Fibroblast of lung (primary cell): ENCODE measurements around the gene ACRBP. TPM values are rescaled to one million over a fixed set of nuclear protein-coding genes. Genes with fewer than 3 reads are reported as not detected.

Experiments used
- DNase-seq, 2 donors: peaks; one replicate each; pipeline versions ENCODE4 v3.0.0 to v3.0.0-alpha.2; 2010; ENCODE audit warnings: low read depth in 2 of 2
- H2AFZ ChIP-seq: 2 replicates; pipeline ENCODE4 v1.5.1; 2012; ENCODE audit warnings: low read length, control low read depth, inconsistent platforms
- H3K27ac ChIP-seq: 2 replicates; pipeline ENCODE4 v1.5.1; 2011; ENCODE audit warnings: low read length, control low read depth; ENCODE audit not compliant: insufficient read depth
- H3K27me3 ChIP-seq: 2 replicates; pipeline ENCODE4 v1.5.1; 2011; ENCODE audit warnings: mild to moderate bottlenecking, low read length; ENCODE audit not compliant: control insufficient read depth, insufficient read depth
- H3K36me3 ChIP-seq: 2 replicates; pipeline ENCODE4 v1.5.1; 2011; ENCODE audit warnings: low read length; ENCODE audit not compliant: control insufficient read depth, insufficient read depth
- H3K4me1 ChIP-seq: 2 replicates; pipeline ENCODE4 v1.5.1; 2011; ENCODE audit warnings: low read length; ENCODE audit not compliant: control insufficient read depth, insufficient read depth; ENCODE audit errors: extremely low read depth
- H3K4me2 ChIP-seq: 2 replicates; pipeline ENCODE4 v1.5.1; 2011; ENCODE audit warnings: low read length, control low read depth; ENCODE audit not compliant: insufficient read depth; ENCODE audit errors: extremely low read depth
- H3K4me3 ChIP-seq, 4 experiments: fragments of 200-600 bp in 1 of 4; sonication (generic) in 1 of 4; replicated peaks in 1 of 4; 2 replicates each; pipeline ENCODE4 v1.5.1; 2011 to 2016; ENCODE audit warnings: low read length in 4 of 4, low read depth in 3 of 4, mild to moderate bottlenecking in 3 of 4, control low read depth in 2 of 4, inconsistent platforms in 1 of 4, mixed read lengths in 1 of 4; ENCODE audit not compliant: insufficient read depth in 1 of 4; ENCODE audit errors: control extremely low read depth in 1 of 4
- H3K79me2 ChIP-seq: 2 replicates; pipeline ENCODE4 v1.5.1; 2012; ENCODE audit warnings: mild to moderate bottlenecking, low read length, inconsistent platforms; ENCODE audit not compliant: control insufficient read depth, insufficient read depth
- H3K9ac ChIP-seq: 2 replicates; pipeline ENCODE4 v1.5.1; 2011; ENCODE audit warnings: mild to moderate bottlenecking, low read length, control low read depth; ENCODE audit not compliant: insufficient read depth
- H3K9me3 ChIP-seq: 2 replicates; pipeline ENCODE4 v1.5.1; 2012; ENCODE audit warnings: low read depth, low read length; ENCODE audit not compliant: control insufficient read depth, insufficient read depth
- H4K20me1 ChIP-seq: 2 replicates; pipeline ENCODE4 v1.5.1; 2011; ENCODE audit warnings: low read length; ENCODE audit not compliant: control insufficient read depth, insufficient read depth; ENCODE audit errors: extremely low read depth
- CTCF ChIP-seq, 2 donors: IDR thresholded peaks in 1 of 2; conservative IDR thresholded peaks in 1 of 2; 1 replicate in 1 of 2; 2 replicates in 1 of 2; pipeline ENCODE4 v1.5.1; 2011 to 2012; ENCODE audit warnings: low read length in 2 of 2, control low read depth in 1 of 2, inconsistent platforms in 1 of 2, low read depth in 1 of 2, mild to moderate bottlenecking in 1 of 2
- EZH2 ChIP-seq: IDR thresholded peaks from 2 replicates; pipeline ENCODE4 v1.5.1; 2012; ENCODE audit warnings: low read length, control low read depth, mild to moderate bottlenecking; ENCODE audit errors: missing control alignments
- polyA plus RNA-seq, 2 donors: library from polyadenylated mRNA; depleted of rRNA in 1 of 2; stranded (reverse) in 1 of 2; unstranded in 1 of 2; fragments of >200 nt; gene quantifications; 2 replicates each; pipeline ENCODE4 v1.2.1, GENCODE V29; 2011 to 2012; ENCODE audit warnings: missing spikeins in 1 of 2
- total RNA-seq: library from RNA; depleted of rRNA; stranded (reverse); fragments of >200 nt; gene quantifications from 2 replicates; pipeline ENCODE4 v1.2.1, GENCODE V29; 2014

Gene ACRBP
- total and polyA plus RNA-seq, 2 donors (not counting 1 experiment from before 2014, with no cell fraction given) = 0.33 to 0.50 TPM

- no peaks in the 10 kb centered on the region for H3K9me3 ChIP-seq
- H3K4me3 ChIP-seq = no peak overlapping the region
- no peaks in the 10 kb centered on the region for H3K4me1 ChIP-seq
- no peak for TF ChIP-seq EZH2
- no peak for TF ChIP-seq CTCF (conservative IDR thresholded peaks at IDR 0.05 in 1 of 2, IDR thresholded peaks at IDR 0.05 in 1 of 2; ENCODE audit: low read depth in 1 of 2, low read length in 2 of 2)
- no peaks in the 10 kb centered on the region for H3K79me2 ChIP-seq
- H3K4me2 ChIP-seq = no peak overlapping the region
- no peaks in the 10 kb centered on the region for H3K36me3 ChIP-seq
- no peak overlapping the region for H3K9ac ChIP-seq
- no peak for DNase-seq
- no peak overlapping the region for H3K27ac ChIP-seq
- no peaks in the 10 kb centered on the region for H4K20me1 ChIP-seq
- no peak overlapping the region for H2AFZ ChIP-seq
- H3K27me3 ChIP-seq = no peaks in the 10 kb centered on the region
Measured at GRCh38 chr12:6620885-6621274, 26.4 kb downstream of the ACRBP start.

GRCh38 chr12:6620137-6620884 is 26.9 kb downstream of the ACRBP start:
- peak in 1 of 2 donors; percentile 63 for DNase-seq
- Histone ChIP-seq H3K4me3 (no peak overlapping the region), H4K20me1 (no peaks in the 10 kb centered on the region)

More at GRCh38 chr12:6620137-6620884, 26.9 kb downstream of the ACRBP start:
- Histone ChIP-seq H3K4me2 (no peak overlapping the region), H3K79me2 (no peaks in the 10 kb centered on the region), H3K9ac (no peak overlapping the region), H2AFZ (no peak overlapping the region), H3K27me3 (no peaks in the 10 kb centered on the region), H3K27ac (no peak overlapping the region), H3K4me1 (no peaks in the 10 kb centered on the region), H3K9me3 (no peaks in the 10 kb centered on the region), H3K36me3 (no peaks in the 10 kb centered on the region)
- no peak for TF ChIP-seq EZH2
- peak; percentile 9 to 28 for TF ChIP-seq CTCF (conservative IDR thresholded peaks at IDR 0.05 in 1 of 2, IDR thresholded peaks at IDR 0.05 in 1 of 2; ENCODE audit: low read depth in 1 of 2, low read length in 2 of 2)
